Measurements from ENCODE around the gene TBC1D16.

Gene TBC1D16

DNA sequence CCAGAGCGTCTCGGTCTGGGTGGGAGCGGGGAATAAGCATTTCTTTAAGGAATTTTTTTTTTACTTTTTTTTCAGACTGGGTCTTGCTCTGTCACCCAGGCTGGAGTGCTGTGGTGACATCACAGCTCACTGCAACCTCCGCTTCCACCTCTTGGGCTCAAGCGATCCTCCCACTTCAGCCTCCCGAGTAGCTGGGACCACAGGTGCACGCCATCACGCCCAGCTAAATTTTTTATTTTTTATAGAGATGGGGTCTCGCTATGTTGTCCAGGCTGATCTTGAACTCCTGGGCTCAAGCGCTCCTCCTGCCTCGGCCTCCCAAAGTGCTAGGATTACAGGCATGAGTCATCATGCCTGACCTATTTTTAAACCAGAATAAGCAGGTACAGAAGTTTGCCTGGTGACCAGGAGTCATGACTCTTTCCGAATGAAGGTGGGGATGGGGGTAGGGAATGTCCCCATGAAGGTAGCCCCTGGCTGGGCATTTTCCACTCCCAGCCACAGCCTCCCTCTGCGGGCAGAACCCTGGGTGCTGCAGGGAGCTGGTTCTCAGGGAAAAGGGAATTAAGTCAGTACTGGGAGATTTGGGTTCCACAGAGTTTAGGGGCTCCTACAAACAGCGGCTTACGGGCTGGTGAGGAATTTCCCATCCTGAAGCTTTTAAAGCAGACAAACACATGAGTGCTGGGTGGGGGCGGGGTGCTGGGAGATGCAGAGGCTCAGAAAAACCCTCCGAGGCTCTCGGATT lies 48.3 kb downstream of the TBC1D16 start:
- no peak for DNase-seq

DNA sequence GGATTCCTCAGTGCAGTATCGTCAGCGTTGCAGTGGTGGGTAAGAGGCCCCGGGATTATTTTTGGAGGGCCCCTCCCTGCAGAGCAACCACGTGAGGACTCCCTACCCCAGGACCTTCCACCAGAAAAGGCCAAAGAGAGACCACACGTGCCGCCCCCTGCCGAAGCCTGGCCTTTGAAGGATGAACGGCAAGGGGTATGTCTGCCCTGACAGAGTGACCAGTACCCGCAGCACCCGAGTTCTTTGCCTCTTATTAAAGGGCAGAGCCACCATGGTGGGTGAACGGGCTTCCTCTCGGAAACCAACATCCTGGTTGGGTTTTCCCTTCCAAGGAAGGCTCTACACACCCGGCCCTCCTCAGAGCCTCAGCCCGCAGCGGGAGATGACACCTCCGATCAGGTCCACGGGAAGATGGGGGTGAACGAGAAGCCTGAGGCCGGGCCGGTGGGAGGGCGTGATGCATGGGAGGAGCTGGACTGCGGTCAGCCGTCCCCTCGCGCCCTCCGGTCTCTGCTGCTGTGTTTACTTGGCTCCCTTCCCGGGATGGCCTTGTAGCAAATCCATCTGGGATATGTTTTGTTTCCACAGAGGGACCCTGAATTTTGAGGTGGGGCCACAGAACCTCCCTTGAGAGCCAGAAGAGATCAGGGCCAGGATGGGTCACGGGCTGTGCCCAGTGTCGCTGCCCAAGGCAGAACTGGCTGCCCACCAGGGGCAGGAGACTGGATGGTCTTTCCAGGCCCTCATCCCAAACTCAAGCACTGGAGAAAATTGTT lies 49.1 kb downstream of the TBC1D16 start:
- no peak for DNase-seq

DNA sequence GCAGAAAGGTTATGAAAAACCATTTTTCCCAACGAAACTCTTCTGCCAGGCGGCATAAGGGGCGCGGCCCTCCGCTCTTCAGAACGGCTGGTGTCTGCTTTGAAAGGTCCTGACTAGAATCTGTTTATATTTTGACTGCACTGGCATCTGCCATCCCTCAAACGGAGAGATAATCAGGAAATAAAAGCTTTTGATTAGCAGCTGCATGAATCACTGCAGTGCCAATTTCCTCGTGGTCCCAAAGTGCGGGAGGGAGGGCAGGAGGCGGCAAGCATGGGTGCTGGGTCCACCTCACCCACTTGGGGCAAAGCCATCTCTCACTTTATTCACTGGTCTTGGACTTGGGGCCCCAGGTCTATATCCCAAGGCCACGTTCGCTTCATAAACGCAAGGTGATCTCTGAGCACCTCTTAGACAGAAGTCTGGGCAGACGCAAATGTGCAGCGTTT lies 49.7 kb downstream of the TBC1D16 start:
- DNase-seq, result no peak

DNA sequence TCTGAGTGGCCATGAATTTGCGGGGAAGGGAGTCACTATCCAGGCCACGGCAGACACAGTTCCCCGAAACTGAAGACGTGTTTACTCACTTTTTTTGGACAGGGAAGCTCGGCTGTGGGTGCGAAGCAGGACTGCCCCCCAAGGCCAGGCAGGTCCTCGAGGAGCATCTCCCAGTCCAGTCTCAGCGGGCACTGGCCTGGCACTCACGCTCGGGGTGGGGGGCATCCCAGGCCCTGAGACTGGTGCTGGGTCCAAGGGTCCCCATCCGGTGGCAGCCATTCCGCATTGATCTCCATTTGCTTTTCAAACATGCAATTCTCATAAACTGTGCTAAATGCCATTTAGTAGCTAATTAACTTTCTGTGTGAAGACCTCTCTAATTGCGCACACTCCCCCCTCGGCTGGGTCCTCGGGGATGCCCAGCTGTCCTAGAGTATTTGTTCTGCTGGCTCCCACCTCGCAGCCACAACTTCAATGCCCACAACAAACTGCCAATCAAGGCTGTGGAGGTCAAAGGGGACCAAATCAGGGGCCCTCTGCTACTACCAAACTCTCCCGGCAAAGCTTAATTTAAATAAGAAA lies 50.2 kb downstream of the TBC1D16 start:
- no peak for DNase-seq

DNA sequence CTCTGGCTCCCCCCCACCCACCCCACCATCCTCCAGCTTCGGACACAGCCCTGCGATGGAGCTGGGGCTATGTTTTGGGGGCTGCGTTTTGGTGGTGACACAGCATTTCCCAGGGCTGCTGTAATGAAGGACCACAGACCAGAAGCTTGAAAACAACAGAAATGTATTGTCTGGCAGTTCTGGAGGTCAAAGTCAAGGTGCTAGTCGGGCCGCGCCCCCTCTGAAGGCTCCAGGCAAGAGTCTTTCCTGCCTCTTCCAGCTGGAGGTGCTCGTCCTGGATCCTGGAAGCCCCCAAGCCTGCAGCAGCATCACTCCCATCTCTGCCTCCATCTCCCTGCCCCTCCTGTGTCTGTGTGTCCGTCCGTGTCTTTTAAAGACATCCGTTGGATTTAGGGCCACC lies 50.8 kb downstream of the TBC1D16 start:
- DNase-seq, result no peak

DNA sequence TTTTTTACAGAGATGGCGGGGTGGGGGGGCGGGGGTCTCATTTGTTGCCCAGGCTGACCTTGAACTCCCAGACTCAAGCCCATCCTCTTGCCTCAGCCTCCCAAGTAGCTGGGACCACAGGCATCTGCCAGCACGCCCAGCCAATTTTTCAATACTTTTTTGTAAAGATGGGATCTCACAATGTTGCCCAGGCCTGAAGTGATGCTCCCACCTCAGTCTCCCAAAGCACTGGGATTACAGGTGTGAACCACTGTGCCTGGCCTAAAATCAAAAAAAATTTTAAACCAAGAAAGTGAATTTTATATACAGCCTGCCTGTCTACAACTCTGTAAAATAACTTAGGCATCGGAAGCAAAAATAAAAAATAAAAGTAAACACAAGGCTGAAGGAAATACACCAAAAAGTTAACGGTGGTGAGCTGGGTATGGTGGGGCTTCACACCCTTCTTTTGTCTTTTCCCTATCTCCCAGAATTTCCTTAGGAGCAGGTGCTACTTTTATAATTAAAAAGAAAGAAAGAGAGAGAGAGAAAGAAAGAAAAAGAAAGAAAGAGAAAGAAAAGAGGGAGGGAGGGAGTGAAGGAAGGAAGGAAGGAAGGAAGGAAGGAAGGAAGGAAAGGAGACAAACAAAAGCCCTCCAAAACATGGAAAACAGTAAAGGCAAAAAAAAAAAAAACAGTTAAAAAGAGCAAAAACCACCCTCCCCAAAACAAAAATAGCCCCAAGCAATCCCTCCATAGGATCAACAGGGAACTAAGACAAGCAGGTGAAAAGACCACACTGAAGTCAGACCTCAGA lies 51.4 kb downstream of the TBC1D16 start:
- no peak for DNase-seq

DNA sequence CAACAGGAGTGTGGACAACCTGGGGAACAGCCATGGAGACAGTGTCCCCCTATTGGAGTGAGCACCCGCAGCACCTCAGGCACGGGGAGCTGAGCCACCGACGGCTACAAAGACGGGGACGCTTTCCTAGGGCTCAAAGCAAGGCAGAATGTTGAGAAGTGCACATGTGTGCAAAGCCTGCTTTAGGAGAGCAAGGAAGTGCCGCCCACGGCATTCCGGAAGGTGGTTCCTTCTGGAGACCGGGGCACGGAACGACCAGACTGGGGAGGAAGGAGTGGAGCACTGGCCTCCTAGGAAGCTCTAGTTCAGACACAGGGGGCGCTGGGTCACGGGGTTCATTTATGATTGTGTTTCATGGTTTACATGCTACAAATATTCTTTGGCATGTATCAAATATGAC lies 52.2 kb downstream of the TBC1D16 start:
- DNase-seq, result no peak

DNA sequence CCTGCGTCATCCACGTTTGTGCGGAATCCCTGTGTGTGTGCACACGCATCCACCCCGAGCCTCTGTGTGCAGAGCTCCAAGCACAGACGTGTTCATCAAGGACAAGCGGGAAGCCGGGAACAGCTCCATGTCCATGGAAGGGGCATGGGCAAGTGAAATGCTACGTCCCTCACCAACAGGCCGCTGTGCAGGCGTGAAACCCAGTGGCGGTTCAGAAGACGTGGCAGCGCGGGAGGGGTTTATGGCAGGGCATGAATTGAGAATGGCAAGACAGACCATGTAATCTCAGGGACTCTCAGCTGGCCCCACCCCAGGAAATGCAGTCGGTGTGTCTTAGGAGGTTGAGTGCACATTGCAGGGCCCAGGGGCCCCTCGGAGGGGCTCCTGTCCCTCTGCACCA lies 52.7 kb downstream of the TBC1D16 start:
- no peak for DNase-seq

DNA sequence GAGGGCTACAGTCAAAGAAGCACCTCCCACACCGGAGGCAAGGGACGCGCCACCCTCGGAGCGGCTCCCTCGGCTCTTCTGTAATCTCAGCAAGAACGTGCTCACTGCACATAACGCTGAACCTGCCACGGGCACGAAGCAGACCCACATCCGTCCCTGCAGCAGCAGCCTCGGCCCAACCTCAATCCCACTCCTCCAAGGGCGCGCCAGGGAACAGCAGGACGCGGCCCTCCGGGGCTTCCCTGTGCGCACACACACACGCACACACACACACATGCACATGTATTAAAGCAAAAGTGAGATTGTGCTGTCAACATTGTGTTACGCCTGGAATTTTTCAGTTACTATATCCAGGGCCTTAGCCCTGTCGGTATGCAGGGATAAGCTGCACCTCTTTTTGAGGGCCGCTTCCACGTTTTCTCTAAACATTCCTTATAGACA lies 54.0 kb downstream of the TBC1D16 start:
- DNase-seq, result no peak

DNA sequence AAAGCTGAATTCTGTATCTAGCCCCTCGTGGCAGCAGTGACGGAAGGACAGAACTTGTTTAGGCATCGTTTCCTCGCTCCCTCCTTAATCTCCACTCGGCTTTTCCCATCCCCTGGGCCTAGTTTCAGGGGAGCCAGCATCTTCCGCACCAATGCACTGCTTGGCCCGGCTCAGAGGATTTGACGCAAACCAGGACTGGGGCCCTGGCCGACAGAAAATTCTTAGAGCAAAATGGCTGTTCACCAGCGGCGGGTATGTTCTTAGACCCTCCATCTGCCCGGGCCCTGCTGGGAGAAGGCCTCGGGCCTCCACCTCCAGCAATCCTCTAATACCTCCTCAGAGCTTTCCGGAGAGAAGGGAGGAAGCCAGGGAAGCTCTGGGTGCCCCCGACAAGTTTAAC lies 54.6 kb downstream of the TBC1D16 start:
- no peak for DNase-seq

DNA sequence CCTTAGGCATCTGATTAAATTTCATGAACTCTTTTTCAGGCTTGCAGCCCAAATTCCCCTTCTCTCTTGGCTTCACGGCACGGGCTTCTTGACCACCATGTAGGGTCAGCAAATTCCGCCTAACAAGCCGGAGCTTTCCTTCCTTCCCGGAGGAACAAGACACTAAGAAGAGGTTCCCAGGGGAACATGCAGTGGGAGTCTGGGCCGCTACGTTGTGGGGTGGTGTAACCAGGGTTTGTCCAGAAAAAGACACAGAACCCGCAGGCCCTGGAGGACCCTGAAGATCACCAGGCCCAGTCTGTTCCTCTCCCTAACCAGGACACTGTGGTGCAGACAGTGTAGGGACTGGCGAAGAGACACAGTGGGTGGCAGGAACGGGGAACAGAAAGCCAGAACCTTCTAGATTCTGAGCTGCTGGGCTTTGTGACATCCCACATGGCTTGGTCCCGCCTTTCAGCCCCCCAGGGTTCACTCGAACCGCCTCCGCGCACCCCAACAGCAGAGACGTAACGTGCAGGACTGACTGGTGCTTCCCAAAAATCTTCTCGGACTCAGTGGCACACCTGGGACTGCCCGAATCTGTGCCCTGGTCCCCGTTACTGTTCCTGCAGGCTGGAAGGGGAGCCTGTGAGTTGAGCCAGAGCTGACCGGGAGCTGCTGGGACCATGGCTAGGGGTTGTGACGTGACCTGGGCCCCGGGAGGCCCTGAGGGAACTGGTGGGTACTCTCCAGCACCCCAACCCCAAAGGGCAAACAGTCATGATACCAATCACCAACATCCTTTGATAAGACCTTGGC lies 55.2 kb downstream of the TBC1D16 start:
- DNase-seq, result no peak

DNA sequence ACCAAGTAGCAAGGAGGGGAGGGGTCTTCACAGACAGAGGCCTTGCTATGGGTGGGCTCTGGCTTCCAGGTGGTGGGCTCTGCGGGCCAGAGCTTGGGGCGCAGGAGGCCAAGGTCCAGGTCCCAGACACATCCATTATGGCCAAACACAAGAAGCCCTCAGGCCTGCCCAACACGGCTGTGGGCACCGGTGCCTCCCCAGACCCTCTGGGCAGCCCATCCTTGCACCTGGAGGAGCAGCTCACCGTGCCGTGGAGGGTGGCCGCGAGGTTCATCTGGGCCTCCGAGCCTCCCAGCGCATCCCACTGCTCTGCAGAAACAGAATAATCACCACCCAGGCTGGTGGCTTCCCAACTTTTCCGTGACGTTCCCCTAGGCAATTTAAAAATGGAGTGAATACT lies 55.9 kb downstream of the TBC1D16 start:
- no peak for DNase-seq

DNA sequence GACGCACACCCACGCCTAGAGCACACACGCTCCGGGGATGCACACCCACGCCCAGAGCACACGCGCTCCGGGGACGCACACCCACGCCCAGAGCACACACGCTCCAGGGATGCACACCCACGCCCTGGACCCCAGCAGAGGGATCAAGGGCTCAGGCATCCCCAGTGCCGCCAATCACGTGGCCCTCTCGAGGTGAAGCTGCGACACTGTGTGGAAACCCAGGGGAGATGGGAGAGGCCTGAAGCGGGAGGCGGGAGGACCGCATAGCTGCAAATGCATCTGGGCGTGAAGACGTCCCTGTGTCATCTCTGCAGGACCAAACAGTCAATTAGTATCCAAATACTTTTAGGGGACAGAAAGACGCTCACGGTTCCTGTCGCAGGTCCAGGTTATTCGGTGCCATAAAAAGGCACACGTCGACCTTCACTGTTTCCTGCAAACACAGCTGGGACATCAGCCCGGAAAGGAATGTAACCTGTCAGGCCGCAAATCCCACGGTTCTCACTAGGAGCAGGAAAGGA lies 56.4 kb downstream of the TBC1D16 start:
- DNase-seq, result no peak

DNA sequence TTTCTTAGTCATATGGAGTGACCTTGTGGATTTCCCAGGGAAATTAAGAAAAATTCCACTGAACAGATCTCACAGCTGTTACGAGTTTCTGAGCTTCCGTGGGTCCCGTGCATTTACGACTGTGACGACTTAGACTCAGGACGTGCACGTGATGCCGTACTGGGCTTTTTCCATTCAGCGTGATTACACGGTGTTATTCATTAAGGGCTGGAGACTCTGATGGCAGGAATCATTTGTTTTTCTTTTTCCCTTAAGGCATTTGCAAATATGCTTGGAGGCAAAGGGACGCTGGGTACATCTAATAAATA lies 57.2 kb downstream of the TBC1D16 start:
- no peak for DNase-seq

DNA sequence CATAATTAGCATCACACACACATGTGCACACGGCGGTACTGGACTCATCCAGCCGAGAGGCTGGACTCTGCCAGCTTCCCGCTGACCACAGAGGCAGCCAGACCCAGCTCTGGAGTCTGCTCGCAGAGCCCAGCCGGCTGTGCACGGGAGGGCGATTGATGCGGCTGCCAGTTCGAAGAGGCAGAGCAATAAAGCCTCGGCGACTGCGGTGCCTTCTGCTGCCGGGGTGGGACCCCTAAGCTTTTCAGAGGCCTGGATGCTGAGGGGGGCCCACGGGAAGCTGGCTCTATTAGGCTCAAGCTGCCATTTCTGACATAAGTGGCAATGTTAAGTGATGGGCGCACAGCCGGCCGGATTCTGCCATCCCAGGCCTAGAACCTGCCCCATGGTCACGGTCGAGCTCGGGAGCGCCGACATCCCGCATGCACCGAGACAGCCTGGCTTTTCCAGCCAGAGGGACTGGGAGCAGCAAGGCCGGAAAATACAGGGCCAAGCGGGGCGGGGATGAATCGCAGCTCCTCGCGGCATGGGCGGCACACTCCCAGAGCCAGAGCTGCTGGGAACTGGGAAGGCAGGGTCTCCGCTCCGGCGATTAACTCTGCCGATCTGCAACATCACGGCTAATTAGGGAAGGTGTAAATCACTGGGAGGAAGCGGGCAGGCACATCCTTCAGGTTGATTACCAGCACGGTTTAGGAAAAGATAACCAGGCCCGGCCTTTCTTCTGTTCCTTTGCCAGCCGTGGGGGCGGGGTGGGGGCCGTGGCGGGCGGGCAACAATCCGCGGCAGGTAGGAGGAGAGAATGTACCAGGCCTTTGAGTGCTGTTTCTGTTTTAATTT lies 57.7 kb downstream of the TBC1D16 start:
- DNase-seq, result no peak

DNA sequence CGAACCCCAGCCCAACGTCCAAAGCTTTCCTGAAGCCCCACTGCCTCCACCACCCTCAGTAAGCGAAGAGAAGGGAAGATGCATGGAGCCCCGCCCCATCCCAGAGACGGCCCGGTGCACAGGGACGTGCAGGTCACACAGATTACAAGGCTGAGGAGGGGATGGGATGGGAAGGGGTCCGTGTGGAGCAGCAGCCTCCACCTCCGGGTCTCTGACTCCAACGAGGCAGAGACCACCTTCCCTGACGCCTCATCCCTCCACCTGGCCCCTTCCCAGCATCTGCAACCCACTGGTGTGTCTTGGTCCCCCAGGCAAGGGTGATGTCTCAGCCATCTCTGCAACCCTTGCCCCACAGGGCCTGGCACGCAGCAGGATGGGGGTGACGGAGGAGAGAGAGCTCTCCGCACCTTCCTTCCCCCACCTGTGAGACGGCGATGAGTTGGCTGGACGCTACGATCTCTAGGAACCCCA lies 58.5 kb downstream of the TBC1D16 start:
- DNase-seq, result no peak

DNA sequence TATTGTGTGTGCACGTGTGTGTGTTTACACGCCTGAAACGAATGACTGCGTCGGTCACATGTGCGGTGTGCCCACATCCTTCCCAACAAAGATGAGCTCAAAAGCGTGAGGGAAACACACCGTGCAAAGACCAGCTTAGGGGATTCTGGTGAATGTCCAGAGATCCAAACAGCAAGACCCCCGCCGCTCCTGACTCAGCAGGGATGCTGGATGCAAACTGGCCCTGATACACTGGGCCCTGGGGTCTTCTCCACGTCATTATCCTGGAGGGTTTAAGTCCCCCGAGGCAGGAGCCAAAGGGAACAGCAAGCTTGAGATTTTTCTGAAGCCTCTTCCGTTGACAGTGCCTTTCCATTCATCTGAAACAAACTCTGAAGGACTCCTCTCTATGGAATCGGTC lies 59.2 kb downstream of the TBC1D16 start:
- no peak for DNase-seq

DNA sequence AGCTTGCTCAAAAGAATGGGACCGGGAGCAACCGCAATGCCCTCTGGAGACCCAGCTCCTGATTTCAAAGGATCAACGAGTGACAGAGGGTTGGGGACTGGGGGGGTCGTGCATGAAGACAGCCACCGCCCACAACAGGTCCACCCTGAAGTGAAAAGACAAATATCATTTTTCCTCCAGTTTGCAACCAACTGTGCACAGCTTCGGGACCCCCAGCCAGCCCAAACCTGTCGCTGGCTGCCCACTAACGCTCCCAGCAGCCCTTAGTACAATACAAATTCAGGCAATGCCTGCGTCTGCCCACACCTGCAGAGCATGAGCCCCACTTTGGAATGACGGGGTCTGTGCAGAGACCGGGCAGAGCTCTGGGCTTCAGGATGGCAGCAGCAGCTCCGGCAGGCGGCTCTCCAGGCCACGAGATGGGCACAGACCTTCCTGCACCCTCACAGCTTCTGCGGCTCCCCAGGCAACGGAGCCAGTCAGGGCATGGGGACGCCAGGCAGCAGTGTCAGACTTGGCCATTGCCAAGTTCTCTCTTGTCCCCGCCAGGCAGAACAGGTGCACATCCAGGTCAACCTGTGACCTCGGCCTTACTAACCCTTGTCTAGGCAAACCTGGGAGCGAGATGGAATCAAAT lies 60.1 kb downstream of the TBC1D16 start:
- no peak for DNase-seq

DNA sequence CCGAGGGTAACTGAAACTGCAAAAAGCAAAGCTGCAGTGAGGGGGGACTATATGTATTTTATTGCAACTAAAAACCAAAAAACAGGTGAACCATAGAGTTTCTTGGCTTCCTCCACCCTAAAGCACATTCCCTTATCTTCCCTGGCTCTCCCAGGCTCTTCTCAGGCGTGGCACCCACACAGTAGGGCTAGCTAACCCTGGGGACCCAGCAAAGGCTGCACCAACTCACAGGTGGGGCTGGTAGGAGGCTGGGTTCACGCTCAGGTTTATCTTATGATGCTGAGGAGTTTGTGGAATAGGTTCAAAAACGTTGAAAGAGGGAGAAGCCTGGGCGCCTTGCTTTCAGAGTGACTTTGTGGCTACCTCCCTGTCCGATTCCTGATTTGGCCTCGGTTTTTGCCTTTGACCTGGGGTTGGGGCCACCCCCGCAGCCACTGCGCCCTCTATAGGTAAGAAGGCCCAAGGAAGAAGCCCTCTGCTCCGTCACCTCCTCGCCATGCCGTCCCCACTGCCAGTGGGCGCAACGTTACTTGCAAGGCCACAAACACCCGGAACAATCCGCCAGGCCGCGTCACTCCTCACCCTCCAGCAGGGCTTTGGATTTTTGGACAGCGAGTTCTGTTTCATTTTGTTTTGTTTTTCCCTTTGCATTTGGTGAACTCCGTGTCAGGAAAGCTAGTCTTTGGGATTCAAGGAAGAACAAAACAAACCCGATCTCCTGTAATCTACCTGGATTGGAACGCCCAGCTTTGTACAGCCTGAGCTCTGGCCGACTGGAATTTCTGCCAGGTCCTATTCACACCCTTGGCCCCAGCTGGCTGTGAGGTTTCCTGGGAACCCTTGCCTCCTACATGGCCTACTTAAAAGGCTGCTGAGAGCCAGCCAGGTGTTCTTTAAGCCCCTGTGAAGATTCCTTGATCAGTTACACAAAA lies 60.8 kb downstream of the TBC1D16 start:
- no peak for DNase-seq

DNA sequence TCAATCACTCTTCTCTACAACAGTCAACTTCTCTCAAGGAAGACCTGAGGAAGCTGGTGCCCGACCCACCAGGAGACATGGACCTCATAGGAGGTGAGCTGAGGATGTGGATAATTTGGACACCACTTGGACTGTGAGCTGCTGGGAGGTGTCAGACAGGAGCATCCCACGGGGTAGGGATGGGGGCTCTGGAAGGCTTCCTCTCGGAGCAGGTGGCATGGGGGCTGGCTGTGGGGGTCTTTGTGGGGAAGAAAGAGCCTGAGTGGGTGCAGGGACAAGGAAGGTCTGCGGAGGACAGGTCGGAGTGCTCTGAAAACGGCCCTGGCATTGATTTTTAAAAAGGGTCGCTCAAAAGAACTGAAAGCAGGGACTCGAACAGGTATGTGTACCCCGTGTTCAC lies 64.0 kb downstream of the TBC1D16 start:
- no peak for DNase-seq

Measured in activated T-cell treated with anti-CD3 and anti-CD28 coated beads, Interleukin-2, amount 50 U/mL, for 48 hours (primary cell).